ENCODE data around the gene FLT4. TPM values are rescaled to one million over a fixed set of nuclear protein-coding genes. Genes with fewer than 3 reads are reported as not detected.

FLT4 gene
- total RNA-seq, 2 experiments from 2014 or later = not detected

GRCh38 chr5:180618829-180619562 is 30.4 kb downstream of the FLT4 start:
- Histone ChIP-seq H4K20me1 (ENCODE audit: insufficient read depth, low read length) (no peaks in the 10 kb centered on the region), H3K36me3 (ENCODE audit: insufficient read depth, low read length) (no peaks in the 10 kb centered on the region), H3K9me2 (ENCODE audit: insufficient read depth, low read length) (no peaks in the 10 kb centered on the region), H3K4me3 (ENCODE audit: low read depth, low read length, poor library complexity, severe bottlenecking) (no peak overlapping the region), H3K27ac (ENCODE audit: low read depth, low read length, poor library complexity, severe bottlenecking) (no peak overlapping the region), H3K9me3 (ENCODE audit: low read length) (no peaks in the 10 kb centered on the region), H3K79me2 (ENCODE audit: insufficient read depth, low read depth, low read length) (no peaks in the 10 kb centered on the region), H3K4me1 (ENCODE audit: insufficient read depth, low read length, poor library complexity, severe bottlenecking) (peaks cover 6% of the 10 kb centered on the region), H2AFZ (ENCODE audit: low read length) (no peak overlapping the region), H3K4me2 (ENCODE audit: low read length) (no peak overlapping the region)
- POLR2A ChIA-PET = no interaction called here
- DNase-seq (ENCODE audit: low spot score) = no peak
- intact Hi-C loops (cut with micrococcal nuclease; ENCODE audit: unreplicated experiment) = no loop called here
- TF ChIP-seq EZH2phosphoT487 (IDR thresholded peaks at IDR 0.05; ENCODE audit: borderline replicate concordance, low read depth, low read length) = no peak
- CTCF ChIA-PET (ENCODE audit: unreplicated experiment) = no interaction called here
- no TSS peak for BruUV-seq (replicated peaks)

DNA sequence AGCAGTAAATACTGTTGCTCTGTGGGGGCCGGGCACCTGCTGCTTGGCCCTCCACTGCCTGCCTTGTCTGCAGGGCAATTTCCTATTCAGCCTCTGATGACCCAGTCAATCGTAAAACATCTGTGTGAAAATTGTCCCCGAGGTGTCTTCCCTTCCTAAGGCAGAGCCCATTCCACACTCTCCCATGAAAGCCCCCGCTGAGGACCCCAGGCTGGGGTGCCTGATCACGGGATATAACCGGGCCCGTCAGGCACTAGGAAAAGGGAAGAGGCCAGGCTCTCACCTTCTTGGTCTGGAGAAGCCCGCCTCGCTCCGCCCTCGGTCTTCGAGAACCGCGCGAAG is 30.9 kb downstream of the FLT4 start:
- no peaks in the 10 kb centered on the region for H3K9me3 ChIP-seq (ENCODE audit: low read length)
- intact Hi-C loops (cut with micrococcal nuclease; ENCODE audit: unreplicated experiment) = no loop called here
- H4K20me1 ChIP-seq (ENCODE audit: insufficient read depth, low read length) = no peaks in the 10 kb centered on the region
- peaks cover 4% of the 10 kb centered on the region for H3K4me1 ChIP-seq (ENCODE audit: insufficient read depth, low read length, poor library complexity, severe bottlenecking)
- H3K4me3 ChIP-seq (ENCODE audit: low read depth, low read length, poor library complexity, severe bottlenecking) = no peak overlapping the region
- H3K36me3 ChIP-seq (ENCODE audit: insufficient read depth, low read length) = no peaks in the 10 kb centered on the region
- no peaks in the 10 kb centered on the region for H3K9me2 ChIP-seq (ENCODE audit: insufficient read depth, low read length)
- no peak overlapping the region for H3K4me2 ChIP-seq (ENCODE audit: low read length)
- H2AFZ ChIP-seq (ENCODE audit: low read length) = no peak overlapping the region
- ChIA-PET CTCF (ENCODE audit: unreplicated experiment) (no interaction called here), POLR2A (no interaction called here)
- H3K79me2 ChIP-seq (ENCODE audit: insufficient read depth, low read depth, low read length) = no peaks in the 10 kb centered on the region
- TF ChIP-seq, protein P1, sequence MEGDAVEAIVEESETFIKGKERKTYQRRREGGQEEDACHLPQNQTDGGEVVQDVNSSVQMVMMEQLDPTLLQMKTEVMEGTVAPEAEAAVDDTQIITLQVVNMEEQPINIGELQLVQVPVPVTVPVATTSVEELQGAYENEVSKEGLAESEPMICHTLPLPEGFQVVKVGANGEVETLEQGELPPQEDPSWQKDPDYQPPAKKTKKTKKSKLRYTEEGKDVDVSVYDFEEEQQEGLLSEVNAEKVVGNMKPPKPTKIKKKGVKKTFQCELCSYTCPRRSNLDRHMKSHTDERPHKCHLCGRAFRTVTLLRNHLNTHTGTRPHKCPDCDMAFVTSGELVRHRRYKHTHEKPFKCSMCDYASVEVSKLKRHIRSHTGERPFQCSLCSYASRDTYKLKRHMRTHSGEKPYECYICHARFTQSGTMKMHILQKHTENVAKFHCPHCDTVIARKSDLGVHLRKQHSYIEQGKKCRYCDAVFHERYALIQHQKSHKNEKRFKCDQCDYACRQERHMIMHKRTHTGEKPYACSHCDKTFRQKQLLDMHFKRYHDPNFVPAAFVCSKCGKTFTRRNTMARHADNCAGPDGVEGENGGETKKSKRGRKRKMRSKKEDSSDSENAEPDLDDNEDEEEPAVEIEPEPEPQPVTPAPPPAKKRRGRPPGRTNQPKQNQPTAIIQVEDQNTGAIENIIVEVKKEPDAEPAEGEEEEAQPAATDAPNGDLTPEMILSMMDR (conservative IDR thresholded peaks at IDR 0.05; ENCODE audit: low read length) = no peak
- no peak for TF ChIP-seq EZH2phosphoT487 (IDR thresholded peaks at IDR 0.05; ENCODE audit: borderline replicate concordance, low read depth, low read length)
- H3K27ac ChIP-seq (ENCODE audit: low read depth, low read length, poor library complexity, severe bottlenecking) = no peak overlapping the region
- BruUV-seq (replicated peaks) = no TSS peak
- DNase-seq (ENCODE audit: low spot score) = no peak

- H3K9me2 ChIP-seq (ENCODE audit: insufficient read depth, low read length) = no peaks in the 10 kb centered on the region
- intact Hi-C loops (cut with micrococcal nuclease; ENCODE audit: unreplicated experiment) = no loop called here
- CTCF ChIA-PET (ENCODE audit: unreplicated experiment) = no interaction called here
- no peaks in the 10 kb centered on the region for H3K4me1 ChIP-seq (ENCODE audit: insufficient read depth, low read length, poor library complexity, severe bottlenecking)
- H4K20me1 ChIP-seq (ENCODE audit: insufficient read depth, low read length) = no peaks in the 10 kb centered on the region
- no TSS peak for BruUV-seq (replicated peaks)
- H3K79me2 ChIP-seq (ENCODE audit: insufficient read depth, low read depth, low read length) = no peaks in the 10 kb centered on the region
- no peaks in the 10 kb centered on the region for H3K9me3 ChIP-seq (ENCODE audit: low read length)
- H3K4me2 ChIP-seq (ENCODE audit: low read length) = no peak overlapping the region
- no peaks in the 10 kb centered on the region for H3K36me3 ChIP-seq (ENCODE audit: insufficient read depth, low read length)
- POLR2A ChIA-PET = no interaction called here
- TF ChIP-seq, protein P1 (conservative IDR thresholded peaks at IDR 0.05; ENCODE audit: low read length) = no peak
- no peak for TF ChIP-seq EZH2phosphoT487 (IDR thresholded peaks at IDR 0.05; ENCODE audit: borderline replicate concordance, low read depth, low read length)
- DNase-seq (ENCODE audit: low spot score) = no peak
- no peak overlapping the region for H3K4me3 ChIP-seq (ENCODE audit: low read depth, low read length, poor library complexity, severe bottlenecking)
- H2AFZ ChIP-seq (ENCODE audit: low read length) = no peak overlapping the region
- H3K27ac ChIP-seq (ENCODE audit: low read depth, low read length, poor library complexity, severe bottlenecking) = no peak overlapping the region
Observed at GRCh38 chr5:180613814-180614188, 35.6 kb downstream of the FLT4 start.
